HG03280 (cell line): ENCODE data around the gene RRP1.

ENCODE experiments used
- ATAC-seq: cut with Tn5 transposase; IDR thresholded peaks from one replicate; pipeline ENCODE4 v1.9.1; 2021; ENCODE audit warnings: mild to moderate bottlenecking, moderate library complexity; ENCODE audit not compliant: unreplicated experiment

RRP1 gene

DNA sequence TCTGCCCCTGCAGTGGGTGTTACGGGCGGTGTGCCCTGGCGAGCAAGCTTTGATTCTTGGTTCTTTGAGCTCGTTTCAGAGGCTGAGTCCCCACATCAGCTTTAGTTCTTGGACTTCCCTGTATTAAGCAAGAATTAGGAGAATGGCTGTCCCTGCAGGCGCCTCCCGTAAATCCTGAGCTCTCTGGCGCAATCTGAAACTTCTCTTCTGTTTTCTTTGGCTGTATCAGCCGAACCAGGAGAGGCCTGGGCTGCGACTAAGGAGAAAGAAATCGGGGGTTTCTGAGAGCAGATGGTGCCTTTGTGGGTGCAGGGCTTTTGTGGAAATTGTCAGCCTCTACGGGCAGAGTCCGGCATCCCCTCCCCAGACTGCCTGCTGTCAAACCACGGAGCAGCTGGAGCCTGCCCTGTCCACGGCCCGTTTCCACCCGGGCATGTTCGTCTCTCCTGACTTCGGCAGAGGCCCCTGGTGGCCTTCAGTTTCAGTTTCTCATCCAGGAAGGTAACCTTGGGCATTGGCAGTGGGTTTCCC lies 31.2 kb upstream of the RRP1 start:
- ATAC-seq: no peak

DNA sequence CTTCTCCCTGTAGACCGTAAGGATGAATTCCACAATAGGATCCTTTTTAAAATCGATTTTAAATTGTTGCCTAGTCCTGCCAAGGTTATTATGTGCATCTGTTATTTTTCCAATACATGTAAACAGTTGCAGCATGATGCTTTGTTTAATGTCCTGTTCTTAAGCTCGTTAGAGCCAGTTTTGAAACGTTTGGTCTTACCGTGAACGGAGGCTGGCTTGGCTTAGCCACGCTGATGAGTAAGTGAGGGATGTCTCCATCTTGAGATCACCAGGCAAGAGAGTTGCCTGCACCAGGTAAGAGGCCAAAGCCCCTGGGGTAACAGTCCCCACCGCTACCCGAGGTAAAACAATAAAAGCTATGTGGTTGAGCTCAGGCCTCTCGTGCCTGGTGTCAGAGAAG lies 30.6 kb upstream of the RRP1 start:
- ATAC-seq: no peak

DNA sequence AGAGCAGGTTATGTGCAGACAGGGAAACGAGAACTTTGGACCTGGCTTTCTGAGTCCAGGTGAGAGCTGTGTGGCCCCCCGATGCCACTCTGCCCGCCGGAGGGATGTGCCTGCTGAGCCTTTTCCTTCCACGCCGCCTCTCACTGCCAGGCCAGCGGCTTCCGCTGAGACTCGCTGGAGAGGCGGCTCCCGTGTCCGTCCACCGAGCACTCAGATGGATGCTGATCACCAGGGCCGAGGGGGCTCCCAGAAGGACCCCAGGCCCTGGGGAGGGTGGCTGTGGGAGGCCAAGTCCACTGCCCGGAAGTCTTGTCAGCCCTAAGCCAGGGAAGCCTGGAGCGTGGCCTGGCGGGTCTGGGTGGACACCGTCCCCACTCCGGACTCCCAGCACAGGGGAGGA lies 29.7 kb upstream of the RRP1 start:
- no peak for ATAC-seq

DNA sequence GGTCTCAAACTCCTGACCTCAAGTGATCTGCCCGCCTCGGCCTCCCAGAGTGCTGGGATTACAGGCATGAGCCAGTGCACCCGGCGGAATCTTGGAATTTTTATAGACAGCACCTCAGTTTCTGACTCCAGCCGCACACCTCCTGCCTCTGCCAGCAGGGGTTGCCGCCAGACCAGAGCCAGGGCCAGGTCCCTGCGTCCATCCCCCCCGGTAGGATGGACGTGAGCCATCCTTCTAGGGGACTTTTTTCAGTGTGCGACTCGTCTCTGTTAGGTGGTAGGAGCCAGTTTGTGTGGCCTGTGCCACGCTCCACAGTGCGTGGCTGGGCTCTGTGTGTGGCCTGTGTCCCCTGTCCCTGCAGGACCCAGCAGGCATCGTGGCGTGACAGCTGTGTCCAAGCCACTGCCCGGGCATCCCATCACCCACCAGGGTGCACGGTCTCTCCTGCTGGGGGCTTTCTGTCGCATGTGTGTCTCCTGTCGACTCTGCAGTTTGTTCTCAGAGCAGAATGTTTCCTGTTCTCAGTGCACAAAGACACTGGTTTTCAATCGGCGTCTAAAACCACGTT lies 28.9 kb upstream of the RRP1 start:
- no peak for ATAC-seq

- no peak for ATAC-seq
Measured at GRCh38 chr21:43761886-43762285, 27.5 kb upstream of the RRP1 start.

GRCh38 chr21:43762303-43763128 lies 26.9 kb upstream of the RRP1 start:
- no peak for ATAC-seq

GRCh38 chr21:43763901-43764523 lies 25.4 kb upstream of the RRP1 start:
- ATAC-seq: no peak

GRCh38 chr21:43764576-43765495 lies 24.5 kb upstream of the RRP1 start:
- no peak for ATAC-seq

DNA sequence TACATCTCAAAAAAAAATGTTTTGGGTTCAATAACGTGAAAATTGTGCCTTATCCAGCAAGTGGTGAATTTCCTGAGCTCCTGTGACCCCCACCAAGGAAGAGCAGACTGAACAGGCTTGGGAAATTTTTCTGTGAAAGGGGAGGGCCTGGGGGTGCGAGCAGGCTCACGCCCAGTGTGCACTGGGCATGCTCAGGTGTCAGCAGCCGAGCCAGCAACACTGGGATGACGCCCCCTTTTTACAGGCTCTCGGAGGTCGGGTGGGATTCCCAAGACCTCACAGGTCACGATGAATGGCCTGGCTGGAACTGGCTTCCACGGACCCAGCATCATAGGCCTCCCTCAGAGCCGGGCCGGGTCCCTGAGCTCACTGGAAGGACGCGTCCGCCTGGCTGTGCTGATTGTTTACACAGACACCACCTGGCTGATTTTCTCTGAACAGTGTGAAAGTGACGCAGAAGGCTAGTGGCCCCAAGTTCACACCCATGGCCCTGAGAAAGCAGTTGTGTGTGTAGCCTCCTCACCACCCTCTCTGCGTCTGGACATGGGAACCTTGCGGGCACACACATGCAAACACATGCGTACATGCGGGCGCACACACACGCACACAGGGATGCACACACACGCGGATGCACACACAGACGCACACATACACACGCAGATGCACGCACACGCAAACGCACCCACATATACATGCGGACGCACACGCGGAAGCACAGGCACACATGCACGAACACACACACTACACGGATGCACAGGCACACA lies 22.5 kb upstream of the RRP1 start:
- no peak for ATAC-seq

- no peak for ATAC-seq
Measured at GRCh38 chr21:43767498-43767983, 21.8 kb upstream of the RRP1 start.

DNA sequence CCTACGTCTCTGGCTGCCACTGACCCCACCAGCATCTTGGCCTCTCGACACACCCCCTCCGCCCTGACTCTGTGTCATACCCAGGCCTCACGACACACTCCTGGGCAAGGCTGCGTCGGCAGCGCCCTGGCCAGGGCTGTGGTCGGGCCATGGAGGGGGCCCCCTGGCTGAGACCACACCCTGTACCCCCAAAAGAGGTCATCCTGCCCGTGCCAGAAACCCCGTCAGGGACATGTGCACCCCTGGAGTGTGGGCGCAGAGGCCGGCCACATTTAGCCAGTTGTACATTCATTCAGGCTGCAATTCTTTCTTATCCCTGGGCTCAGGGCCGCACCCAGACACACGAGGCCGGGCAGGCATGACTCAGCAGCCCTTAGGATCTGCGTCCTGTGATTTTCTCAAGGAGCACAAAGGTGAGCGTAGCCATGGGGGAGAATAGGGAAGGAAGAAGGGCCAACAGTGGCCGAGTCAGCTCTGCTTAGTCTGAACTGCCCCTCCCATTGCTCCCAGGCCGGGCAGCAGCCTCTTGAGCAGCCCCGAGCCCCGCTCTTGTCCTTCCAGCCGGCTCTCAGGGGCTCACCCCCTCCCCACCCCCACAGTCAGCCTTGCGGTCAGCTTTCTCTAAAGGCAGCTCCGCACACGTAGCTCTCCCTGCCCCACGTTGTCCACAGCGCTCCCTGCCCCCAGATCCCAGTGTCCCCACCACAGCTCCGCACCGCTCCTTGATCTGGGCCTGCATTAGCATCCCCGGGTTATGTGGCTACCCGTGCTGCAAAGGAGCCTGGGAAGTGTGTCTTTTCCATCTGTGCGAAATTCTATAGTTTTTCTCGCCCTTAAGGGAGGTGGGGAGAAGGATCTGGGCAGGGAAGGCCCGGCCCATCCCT lies 21.2 kb upstream of the RRP1 start:
- no peak for ATAC-seq

DNA sequence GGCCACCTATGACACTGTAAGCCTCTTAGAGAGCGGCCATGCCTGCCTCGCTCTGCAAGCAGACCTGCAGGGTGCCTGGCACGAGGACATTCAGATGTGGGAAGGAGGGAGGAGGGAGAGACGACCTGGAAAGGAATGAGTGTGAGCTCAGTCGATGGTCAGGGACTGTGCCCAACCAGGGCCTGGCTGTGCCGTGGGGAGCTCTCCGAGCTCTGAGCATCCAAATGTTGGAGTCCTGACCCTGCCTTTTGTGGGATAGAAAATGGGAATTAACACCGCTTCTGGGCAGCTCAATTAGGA lies 20.6 kb upstream of the RRP1 start:
- ATAC-seq: no peak

- no peak for ATAC-seq
Measured at GRCh38 chr21:43769325-43769958, 19.9 kb upstream of the RRP1 start.

- ATAC-seq: no peak
Measured at GRCh38 chr21:43770066-43770655, 19.2 kb upstream of the RRP1 start.

- no peak for ATAC-seq
Measured at GRCh38 chr21:43771199-43771675, 18.1 kb upstream of the RRP1 start.

DNA sequence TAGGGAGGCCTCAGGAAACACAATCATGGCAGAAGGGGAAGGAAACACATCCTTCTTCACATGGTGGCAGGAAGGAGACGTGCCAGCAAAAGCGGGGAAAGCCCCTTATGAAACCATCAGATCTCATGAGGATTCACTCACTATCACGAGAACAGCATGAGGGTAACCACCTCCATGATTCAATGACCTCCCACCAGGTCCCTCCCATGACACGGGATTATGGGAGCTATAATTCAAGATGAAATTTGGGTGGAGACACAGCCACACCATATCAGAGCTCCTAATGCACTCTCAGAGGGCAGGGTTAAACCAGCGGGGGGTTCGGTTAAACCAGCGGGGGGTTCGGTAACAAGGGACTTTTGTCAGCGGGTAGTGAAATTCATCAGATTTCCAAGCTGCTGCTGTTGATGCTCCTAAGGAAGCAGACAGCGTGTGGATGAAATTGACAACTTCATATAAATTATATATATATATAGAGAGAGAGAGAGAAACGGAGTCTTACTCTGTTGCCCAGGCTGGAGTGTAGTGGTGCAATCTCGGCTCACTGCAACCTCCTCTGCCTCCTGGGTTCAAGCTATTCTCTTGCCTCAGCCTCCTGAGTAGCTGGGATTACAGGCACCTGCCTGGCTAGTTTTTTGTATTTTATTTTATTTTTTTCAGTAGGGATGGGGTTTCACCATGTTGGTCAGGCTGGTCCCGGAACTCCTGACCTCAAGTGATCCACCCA lies 17.5 kb upstream of the RRP1 start:
- no peak for ATAC-seq

GRCh38 chr21:43772425-43772821 lies 17.0 kb upstream of the RRP1 start:
- no peak for ATAC-seq

DNA sequence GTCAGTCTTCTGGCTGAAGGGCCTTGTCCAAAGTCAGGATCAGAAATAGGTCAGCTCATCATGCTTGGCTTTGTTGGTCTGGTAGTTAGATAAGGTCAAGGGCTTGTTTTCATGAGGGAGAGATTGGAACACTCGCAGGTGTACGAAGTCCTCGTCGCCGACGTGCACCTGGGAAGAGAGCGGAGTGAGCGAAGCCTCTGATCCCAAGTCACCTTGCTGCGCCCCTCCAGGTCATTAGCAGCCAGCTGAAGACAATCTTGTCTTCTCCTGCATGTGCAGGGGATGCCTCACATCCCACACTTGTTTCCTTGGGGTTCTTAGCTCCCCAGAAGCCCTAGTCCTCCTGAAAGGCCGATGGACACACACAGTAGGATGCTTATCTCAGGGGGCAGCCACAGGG lies 15.2 kb upstream of the RRP1 start:
- no peak for ATAC-seq
